Hepatocyte (in vitro differentiated cells): ENCODE results near the gene NFXL1. TPM values are rescaled to one million over a fixed set of nuclear protein-coding genes. Genes with fewer than 3 reads are reported as not detected.

Source experiments
- DNase-seq: peaks from one replicate; pipeline ENCODE4 v3.0.0-alpha.2; 2016; ENCODE audit warnings: low spot score
- H2AFZ ChIP-seq: fragments of 200-600 bp; sonication (generic); 2 replicates; pipeline ENCODE4 v1.6.0; 2016; ENCODE audit warnings: antibody characterized with exemption, mild to moderate bottlenecking
- H3K27ac ChIP-seq: fragments of 200-600 bp; sonication (generic); 2 replicates; pipeline ENCODE4 v1.5.1; 2016; ENCODE audit warnings: mild to moderate bottlenecking
- H3K27me3 ChIP-seq: fragments of 200-600 bp; sonication (generic); 2 replicates; pipeline ENCODE4 v1.6.1; 2016
- H3K36me3 ChIP-seq: fragments of 200-600 bp; sonication (generic); replicated peaks from 2 replicates; pipeline ENCODE4 v1.5.1; 2016; ENCODE audit warnings: low read depth; ENCODE audit not compliant: insufficient read depth
- H3K4me1 ChIP-seq: fragments of 200-600 bp; sonication (generic); 2 replicates; pipeline ENCODE4 v1.5.1; 2016; ENCODE audit warnings: mild to moderate bottlenecking, moderate library complexity; ENCODE audit not compliant: insufficient read depth
- H3K4me2 ChIP-seq: fragments of 200-600 bp; sonication (generic); 2 replicates; pipeline ENCODE4 v1.6.0; 2016
- H3K4me3 ChIP-seq: fragments of 200-600 bp; sonication (generic); 2 replicates; pipeline ENCODE4 v1.5.1; 2016; ENCODE audit warnings: mild to moderate bottlenecking
- H3K79me2 ChIP-seq: fragments of 200-600 bp; sonication (generic); 2 replicates; pipeline ENCODE4 v1.6.0; 2017; ENCODE audit warnings: mild to moderate bottlenecking
- H3K9me2 ChIP-seq: fragments of 200-600 bp; sonication (generic); replicated peaks from 2 replicates; pipeline ENCODE4 v1.6.0; 2017; ENCODE audit warnings: mild to moderate bottlenecking; ENCODE audit not compliant: insufficient read depth
- H3K9me3 ChIP-seq: fragments of 200-600 bp; sonication (generic); 2 replicates; pipeline ENCODE4 v1.5.1; 2016; ENCODE audit warnings: low read depth, mild to moderate bottlenecking
- H4K20me1 ChIP-seq: fragments of 200-600 bp; sonication (generic); 2 replicates; pipeline ENCODE4 v1.6.0; 2016; ENCODE audit warnings: mild to moderate bottlenecking; ENCODE audit not compliant: insufficient read depth, poor library complexity, severe bottlenecking
- CTCF ChIP-seq: fragments of 200-600 bp; sonication (generic); IDR thresholded peaks from 2 replicates; pipeline ENCODE4 v1.5.1; 2016; ENCODE audit warnings: antibody characterized with exemption, mild to moderate bottlenecking; ENCODE audit not compliant: poor library complexity
- EZH2 ChIP-seq: fragments of 200-600 bp; sonication (generic); IDR thresholded peaks from 2 replicates; pipeline ENCODE4 v1.6.1; 2016; ENCODE audit warnings: antibody characterized with exemption, mild to moderate bottlenecking, borderline replicate concordance
- EZH2phosphoT487 ChIP-seq: fragments of 200-600 bp; sonication (generic); IDR thresholded peaks from one replicate; pipeline ENCODE4 v1.6.1; 2018; ENCODE audit warnings: antibody characterized with exemption, mild to moderate bottlenecking, low read depth, moderate library complexity; ENCODE audit not compliant: unreplicated experiment, severe bottlenecking
- WGBS: methylation state at CpG from one replicate; pipeline ENCODE4 v1.1.6; 2016; ENCODE audit warnings: low lambda C conversion rate; ENCODE audit errors: missing lambda C conversion rate; 5-methylcytosine and 5-hydroxymethylcytosine counted together
- polyA plus RNA-seq: library from polyadenylated mRNA; unstranded; fragments of >200 nt; fragmentation: Nextera tagmentation; extraction: Ambion mirVana; gene quantifications from 2 replicates; pipeline ENCODE4 v1.2.1, GENCODE V29; 2016
- total RNA-seq: library from RNA; depleted of rRNA; stranded (reverse); fragments of >200 nt; gene quantifications from 2 replicates; pipeline ENCODE4 v1.2.3, GENCODE V29; 2014

NFXL1 gene
- total and polyA plus RNA-seq, 2 experiments from 2014 or later, result 9.8 TPM

- peaks cover 8% of the 10 kb centered on the region for H3K9me3 ChIP-seq
- peak; percentile 30 for DNase-seq
- no peaks in the 10 kb centered on the region for H3K36me3 ChIP-seq
- no peak overlapping the region for H3K4me2 ChIP-seq
- peaks cover 5% of the 10 kb centered on the region for H3K4me1 ChIP-seq
- 67% methylated on average over 5 of the region's 5 CpGs for WGBS
- H2AFZ ChIP-seq, result no peak overlapping the region
- H4K20me1 ChIP-seq, result no peaks in the 10 kb centered on the region
- no peaks in the 10 kb centered on the region for H3K9me2 ChIP-seq
- TF ChIP-seq CTCF, result no peak
- TF ChIP-seq EZH2phosphoT487, result no peak
- no peak for TF ChIP-seq EZH2
- no peaks in the 10 kb centered on the region for H3K79me2 ChIP-seq
- H3K27ac ChIP-seq, result no peak overlapping the region
- no peak overlapping the region for H3K4me3 ChIP-seq
- H3K27me3 ChIP-seq, result no peaks in the 10 kb centered on the region
Measured at GRCh38 chr4:47831026-47831679, 83.2 kb downstream of the NFXL1 start.

GRCh38 chr4:47830265-47831025, 83.9 kb downstream of the NFXL1 start:
- no peaks in the 10 kb centered on the region for H4K20me1 ChIP-seq
- DNase-seq, result no peak
- no peaks in the 10 kb centered on the region for H3K27me3 ChIP-seq
- 86% methylated on average over 3 of the region's 3 CpGs for WGBS
- H2AFZ ChIP-seq, result no peak overlapping the region
- H3K4me1 ChIP-seq, result no peaks in the 10 kb centered on the region
- TF ChIP-seq CTCF (no peak), EZH2 (no peak), EZH2phosphoT487 (no peak)
- H3K27ac ChIP-seq, result no peak overlapping the region
- no peaks in the 10 kb centered on the region for H3K36me3 ChIP-seq
- peaks cover 8% of the 10 kb centered on the region for H3K9me3 ChIP-seq
- no peaks in the 10 kb centered on the region for H3K9me2 ChIP-seq
- H3K4me2 ChIP-seq, result no peak overlapping the region
- H3K79me2 ChIP-seq, result no peaks in the 10 kb centered on the region
- no peak overlapping the region for H3K4me3 ChIP-seq

GRCh38 chr4:47829438-47829837, 84.9 kb downstream of the NFXL1 start:
- H3K27ac ChIP-seq, result no peak overlapping the region
- H3K79me2 ChIP-seq, result no peaks in the 10 kb centered on the region
- no peak for DNase-seq
- H3K9me2 ChIP-seq, result no peaks in the 10 kb centered on the region
- H3K4me3 ChIP-seq, result no peak overlapping the region
- no peaks in the 10 kb centered on the region for H3K4me1 ChIP-seq
- no peak overlapping the region for H2AFZ ChIP-seq
- TF ChIP-seq EZH2phosphoT487, result no peak
- TF ChIP-seq EZH2, result no peak
- no peak for TF ChIP-seq CTCF
- peaks cover 8% of the 10 kb centered on the region for H3K9me3 ChIP-seq
- H4K20me1 ChIP-seq, result no peaks in the 10 kb centered on the region
- H3K27me3 ChIP-seq, result no peaks in the 10 kb centered on the region
- H3K36me3 ChIP-seq, result no peaks in the 10 kb centered on the region
- no peak overlapping the region for H3K4me2 ChIP-seq
